ENCODE measurements around the gene PLAU. TPM values are rescaled to one million over a fixed set of nuclear protein-coding genes. Genes with fewer than 3 reads are reported as not detected.

Gene PLAU
- total RNA-seq, 1 donor from 2014 or later, result 19.5 TPM

GRCh38 chr10:73873142-73873837, 37.6 kb upstream of the PLAU start:
- Mint-ChIP-seq H3K4me3 (ENCODE audit: unreplicated experiment) (peak overlapping the region; percentile 81), H3K27me3 (ENCODE audit: unreplicated experiment) (peaks cover 17% of the 10 kb centered on the region), H3K36me3 (ENCODE audit: low read depth, unreplicated experiment) (peaks cover 24% of the 10 kb centered on the region), H3K4me1 (ENCODE audit: unreplicated experiment) (peaks cover 15% of the 10 kb centered on the region), H3K9me3 (ENCODE audit: unreplicated experiment) (no peaks in the 10 kb centered on the region), H3K27ac (ENCODE audit: unreplicated experiment) (no peak overlapping the region)
- no peak for TF ChIP-seq CTCF (IDR thresholded peaks at IDR 0.05; ENCODE audit: unreplicated experiment)
- no peak for DNase-seq (ENCODE audit: low spot score)

- H3K27me3 Mint-ChIP-seq (ENCODE audit: unreplicated experiment), result peaks cover 20% of the 10 kb centered on the region
- peaks cover 24% of the 10 kb centered on the region for H3K36me3 Mint-ChIP-seq (ENCODE audit: low read depth, unreplicated experiment)
These were observed 37.1 kb upstream of the PLAU start for GRCh38 chr10:73873838-73874215.

DNA sequence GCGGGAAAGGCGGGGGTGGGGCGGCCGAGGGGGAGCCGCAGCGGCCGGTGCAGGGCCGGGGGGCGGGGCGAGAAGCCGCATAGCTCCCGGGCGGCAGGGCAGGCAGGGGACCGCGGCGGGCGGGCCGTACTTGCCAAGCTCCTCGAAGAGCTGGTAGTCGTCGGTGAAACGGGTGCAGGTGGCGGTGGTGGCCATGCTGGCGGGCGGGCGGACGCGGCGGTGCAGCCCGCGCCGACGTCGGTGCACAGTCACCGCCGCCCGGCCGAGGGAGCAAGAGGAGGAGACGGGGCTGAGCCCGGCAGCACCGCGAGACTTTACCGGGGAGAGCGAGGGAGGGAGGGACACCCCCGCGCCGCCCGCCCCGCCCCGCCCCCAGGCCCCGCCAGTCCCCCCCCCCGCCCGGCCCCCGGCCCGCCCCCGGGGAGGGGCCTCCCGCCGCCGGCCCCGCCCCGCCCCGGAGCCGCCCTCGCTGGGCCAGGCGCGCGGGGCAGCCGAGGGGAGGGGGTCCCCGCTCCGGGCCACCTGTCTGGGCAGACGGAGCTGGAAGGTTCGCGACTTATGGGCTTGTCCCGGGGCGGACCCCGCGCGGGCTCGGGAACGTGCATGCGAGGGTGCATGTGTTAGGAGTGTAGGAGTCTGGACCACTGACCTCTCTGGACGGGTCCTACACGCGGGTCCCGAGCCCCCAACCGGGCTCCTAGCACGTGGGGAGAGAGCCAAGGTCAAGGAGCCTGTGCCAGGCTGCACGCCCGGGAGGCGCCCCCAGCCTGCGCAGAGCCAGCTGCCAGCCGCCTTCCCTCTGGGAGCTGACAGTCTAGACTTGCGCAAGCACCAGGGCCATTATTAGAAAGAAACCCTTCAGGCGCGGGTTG, 36.4 kb upstream of the PLAU start, which contains the start of gene CAMK2G:
Gene CAMK2G, minus strand, starts transcription at position 289 of the 872 bp plus-strand sequence. Its CDS starts 94 bp downstream, at position 195.
- Mint-ChIP-seq H3K36me3 (ENCODE audit: low read depth, unreplicated experiment) (peaks cover 27% of the 10 kb centered on the region), H3K27ac (ENCODE audit: unreplicated experiment) (peak within 1 kb of the TSS; percentile 48), H3K4me1 (ENCODE audit: unreplicated experiment) (peaks cover 12% of the 10 kb centered on the region)

More at GRCh38 chr10:73873838-73874215, 37.1 kb upstream of the PLAU start:
- Mint-ChIP-seq H3K4me3 (ENCODE audit: unreplicated experiment) (no peak overlapping the region), H3K9me3 (ENCODE audit: unreplicated experiment) (no peaks in the 10 kb centered on the region), H3K4me1 (ENCODE audit: unreplicated experiment) (peaks cover 11% of the 10 kb centered on the region), H3K27ac (ENCODE audit: unreplicated experiment) (no peak overlapping the region)
- DNase-seq (ENCODE audit: low spot score), result no peak
- no peak for TF ChIP-seq CTCF (IDR thresholded peaks at IDR 0.05; ENCODE audit: unreplicated experiment)

DNA sequence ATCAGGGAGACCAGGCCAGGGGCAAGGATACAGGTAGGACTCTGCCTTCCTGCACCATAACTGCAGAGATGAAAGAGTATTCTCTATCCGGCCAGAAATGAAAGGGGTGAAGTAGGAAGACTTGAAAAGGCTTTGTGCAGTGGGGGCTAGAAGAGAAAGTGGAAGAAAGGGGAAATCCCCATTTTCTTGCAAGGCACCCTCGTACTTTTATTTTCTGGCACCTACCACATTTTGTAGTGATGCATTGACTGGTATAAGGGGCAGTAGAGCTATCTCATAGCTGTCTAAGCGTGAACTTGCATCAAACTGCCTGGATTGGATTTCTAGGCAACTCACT, 35.8 kb upstream of the PLAU start:
- Mint-ChIP-seq H3K9me3 (ENCODE audit: unreplicated experiment) (no peaks in the 10 kb centered on the region), H3K27me3 (ENCODE audit: unreplicated experiment) (peaks cover 20% of the 10 kb centered on the region)
- TF ChIP-seq CTCF (IDR thresholded peaks at IDR 0.05; ENCODE audit: unreplicated experiment), result no peak

More for the DNA sequence above, 36.4 kb upstream of the PLAU start, which contains the start of gene CAMK2G:
- H3K27me3 Mint-ChIP-seq (ENCODE audit: unreplicated experiment), result peaks cover 20% of the 10 kb centered on the region
- no peak for TF ChIP-seq CTCF (IDR thresholded peaks at IDR 0.05; ENCODE audit: unreplicated experiment)
- H3K9me3 Mint-ChIP-seq (ENCODE audit: unreplicated experiment), result no peaks in the 10 kb centered on the region
- peak within 1 kb of the TSS; percentile 86 for H3K4me3 Mint-ChIP-seq (ENCODE audit: unreplicated experiment)
- peak; percentile 70 for DNase-seq (ENCODE audit: low spot score)

More for the DNA sequence above, 35.8 kb upstream of the PLAU start:
- DNase-seq (ENCODE audit: low spot score), result no peak
- H3K27ac Mint-ChIP-seq (ENCODE audit: unreplicated experiment), result peak overlapping the region; percentile 48
- peaks cover 23% of the 10 kb centered on the region for H3K36me3 Mint-ChIP-seq (ENCODE audit: low read depth, unreplicated experiment)
- peak overlapping the region; percentile 86 for H3K4me3 Mint-ChIP-seq (ENCODE audit: unreplicated experiment)
- peaks cover 16% of the 10 kb centered on the region for H3K4me1 Mint-ChIP-seq (ENCODE audit: unreplicated experiment)

Data from endothelial cell (in vitro differentiated cells).